Cardiac fibroblast (primary cell): Measurements from ENCODE around the gene P2RX5.

Source experiments
- DNase-seq, 2 donors: peaks; one replicate each; pipeline versions ENCODE4 v3.0.0 to v3.0.0-alpha.2; 2010; ENCODE audit warnings: low read depth in 2 of 2
- H3K4me3 ChIP-seq, 2 donors: replicated peaks in 1 of 2; 1 replicate in 1 of 2; 2 replicates in 1 of 2; pipeline ENCODE4 v1.5.1; 2011; ENCODE audit warnings: low read depth in 2 of 2, low read length in 2 of 2, mild to moderate bottlenecking in 2 of 2, moderate library complexity in 1 of 2
- TF ChIP-seq, protein P1 (sequence below): IDR thresholded peaks from one replicate; pipeline ENCODE4 v1.5.1; 2011; ENCODE audit warnings: low read depth, mild to moderate bottlenecking, low read length, inconsistent platforms

P2RX5 gene

DNA sequence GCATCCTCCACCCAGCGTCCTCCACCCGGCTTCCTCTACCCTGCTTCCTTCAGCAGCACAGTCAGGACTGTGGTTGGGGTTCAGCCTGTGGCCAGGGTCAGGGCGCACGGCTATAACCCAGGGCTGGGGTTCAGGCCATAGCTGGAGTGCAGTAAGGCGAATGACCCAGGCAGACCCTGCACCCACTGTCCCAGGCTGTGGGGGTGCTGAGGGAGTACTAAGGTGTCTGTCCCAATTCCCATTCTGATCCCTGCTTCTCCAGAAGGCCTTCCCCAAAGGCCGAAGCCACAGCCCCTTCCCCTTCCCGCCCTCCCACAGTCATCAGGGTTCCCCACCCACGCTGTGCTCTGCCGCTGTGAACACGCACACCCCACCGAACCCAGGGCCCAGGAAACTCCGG is 14.9 kb downstream of the P2RX5 start:
- DNase-seq = no peak
- H3K4me3 ChIP-seq = no peak overlapping the region
- TF ChIP-seq, protein P1, sequence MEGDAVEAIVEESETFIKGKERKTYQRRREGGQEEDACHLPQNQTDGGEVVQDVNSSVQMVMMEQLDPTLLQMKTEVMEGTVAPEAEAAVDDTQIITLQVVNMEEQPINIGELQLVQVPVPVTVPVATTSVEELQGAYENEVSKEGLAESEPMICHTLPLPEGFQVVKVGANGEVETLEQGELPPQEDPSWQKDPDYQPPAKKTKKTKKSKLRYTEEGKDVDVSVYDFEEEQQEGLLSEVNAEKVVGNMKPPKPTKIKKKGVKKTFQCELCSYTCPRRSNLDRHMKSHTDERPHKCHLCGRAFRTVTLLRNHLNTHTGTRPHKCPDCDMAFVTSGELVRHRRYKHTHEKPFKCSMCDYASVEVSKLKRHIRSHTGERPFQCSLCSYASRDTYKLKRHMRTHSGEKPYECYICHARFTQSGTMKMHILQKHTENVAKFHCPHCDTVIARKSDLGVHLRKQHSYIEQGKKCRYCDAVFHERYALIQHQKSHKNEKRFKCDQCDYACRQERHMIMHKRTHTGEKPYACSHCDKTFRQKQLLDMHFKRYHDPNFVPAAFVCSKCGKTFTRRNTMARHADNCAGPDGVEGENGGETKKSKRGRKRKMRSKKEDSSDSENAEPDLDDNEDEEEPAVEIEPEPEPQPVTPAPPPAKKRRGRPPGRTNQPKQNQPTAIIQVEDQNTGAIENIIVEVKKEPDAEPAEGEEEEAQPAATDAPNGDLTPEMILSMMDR = no peak

DNA sequence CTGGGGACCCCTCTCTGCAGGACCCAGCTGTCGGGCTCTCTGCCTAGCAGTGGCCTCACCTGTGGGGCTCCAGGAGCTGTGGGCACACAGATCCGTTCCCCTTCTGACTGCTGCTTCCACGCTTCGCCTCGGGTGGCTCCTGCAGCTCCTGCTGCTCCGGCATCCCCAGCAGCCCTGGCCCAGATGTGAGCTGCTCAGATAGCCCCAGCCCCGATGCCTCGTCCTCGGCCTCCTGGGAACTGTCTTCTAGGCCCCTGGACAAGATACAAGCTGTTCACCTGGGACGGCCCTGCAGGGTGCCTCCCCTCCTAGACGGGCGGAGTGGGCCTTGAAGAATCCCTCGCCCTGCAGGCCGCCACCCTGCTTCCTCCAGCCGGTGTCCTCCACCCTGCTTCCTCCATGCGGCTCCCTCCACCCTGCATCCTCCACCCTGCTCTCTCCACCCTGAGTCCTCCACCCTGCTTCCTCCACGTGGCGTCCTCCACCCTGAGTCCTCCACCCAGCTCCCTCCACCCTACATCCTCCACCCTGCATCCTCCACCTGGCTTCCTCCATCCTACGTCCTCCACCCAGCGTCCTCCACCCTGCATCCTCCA is 16.3 kb downstream of the P2RX5 start:
- no peak overlapping the region for H3K4me3 ChIP-seq
- no peak for DNase-seq
- TF ChIP-seq, protein P1 = no peak

DNA sequence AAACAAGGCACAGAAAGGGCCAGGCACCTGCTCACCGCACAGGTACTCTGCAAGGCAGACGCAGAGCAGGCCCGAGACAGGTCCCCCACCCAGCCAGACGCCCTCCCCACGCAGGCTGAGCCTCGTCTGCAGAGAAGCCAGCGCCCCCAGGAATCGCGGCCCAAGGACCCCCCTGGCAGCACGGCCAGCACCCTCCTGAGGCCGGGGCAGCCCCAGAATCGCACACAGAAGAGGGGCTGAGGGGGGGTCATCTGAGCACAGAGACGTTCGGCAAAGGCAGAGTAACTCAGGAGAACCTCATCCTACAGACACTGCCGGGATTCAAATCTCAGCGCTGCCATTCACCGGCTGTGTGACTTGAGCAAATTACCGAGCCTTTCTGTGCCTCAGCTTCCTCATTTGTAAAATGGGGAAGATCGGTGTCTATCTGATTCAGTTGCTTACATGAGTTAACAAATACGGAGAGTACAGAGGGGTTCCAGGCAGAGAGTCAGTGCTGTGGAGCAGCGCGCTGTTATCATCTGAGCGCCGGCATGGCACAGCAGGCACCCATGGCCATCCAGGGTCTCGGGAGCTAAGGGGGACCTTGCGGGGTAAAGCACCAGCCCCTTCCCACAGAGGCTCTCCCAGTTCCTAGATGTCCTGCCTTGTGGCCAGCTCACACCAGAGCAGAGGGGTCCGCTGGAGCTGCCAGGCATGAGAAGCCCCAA is 17.0 kb downstream of the P2RX5 start:
- DNase-seq = no peak
- TF ChIP-seq, protein P1 = no peak
- H3K4me3 ChIP-seq = no peak overlapping the region

DNA sequence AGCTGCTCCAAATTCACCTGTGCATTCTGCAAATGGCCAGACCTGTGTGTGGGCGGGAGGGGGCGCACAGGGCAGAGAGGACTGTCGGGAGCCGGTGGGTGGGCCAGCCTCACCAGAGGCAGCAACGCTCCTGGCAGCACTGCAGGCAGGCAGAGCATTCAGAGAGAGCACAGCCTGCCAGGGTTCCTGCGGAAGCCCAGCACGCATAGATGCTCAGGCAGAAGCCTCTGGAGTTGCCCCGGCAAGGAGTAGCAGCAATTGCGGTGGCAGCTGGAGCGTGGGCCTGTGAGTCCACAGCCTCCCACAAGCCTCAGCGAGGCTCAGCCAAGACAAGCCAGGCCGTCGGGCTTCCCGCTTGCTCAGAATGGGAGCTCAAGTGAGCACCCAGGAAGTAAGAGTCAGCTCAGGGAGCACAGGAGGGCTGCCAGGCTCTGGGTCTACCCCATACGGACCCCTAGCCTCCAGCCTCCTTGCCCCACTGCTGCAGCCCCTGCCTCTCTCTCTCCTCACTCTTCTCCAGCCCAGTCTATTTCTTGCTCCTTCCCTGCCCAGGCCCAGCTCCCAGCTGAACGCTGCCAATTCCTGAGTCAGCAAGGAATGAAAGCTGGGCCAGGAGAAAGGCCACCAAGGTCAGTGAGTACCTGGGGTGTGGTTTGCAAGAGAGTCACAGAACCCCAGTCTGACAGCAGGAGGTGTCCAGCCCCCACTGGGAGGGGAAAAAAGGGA is 17.7 kb downstream of the P2RX5 start:
- H3K4me3 ChIP-seq = no peak overlapping the region
- TF ChIP-seq, protein P1 = no peak
- peak in 1 of 2 donors; percentile 25 for DNase-seq

DNA sequence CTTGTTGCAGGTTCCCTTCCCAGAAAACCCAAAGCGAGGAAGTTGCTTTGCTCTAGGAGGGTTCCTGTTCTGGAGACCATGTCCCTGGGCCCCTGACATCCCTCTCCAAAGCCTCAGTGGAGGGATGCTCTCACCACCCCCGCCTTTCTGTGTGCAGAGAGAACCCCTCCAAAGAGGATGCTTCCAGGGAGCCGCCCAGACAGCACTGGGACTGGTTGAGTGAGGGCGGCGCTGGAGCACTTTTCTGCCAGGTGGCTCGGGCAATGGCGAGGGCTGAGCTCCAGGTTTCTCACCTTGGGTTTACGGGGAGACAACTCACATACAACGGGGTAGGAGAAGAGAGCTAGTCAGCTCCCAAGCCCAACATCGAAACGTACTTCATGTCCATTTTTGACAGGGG is 20.1 kb downstream of the P2RX5 start:
- no peak overlapping the region for H3K4me3 ChIP-seq
- TF ChIP-seq, protein P1 = no peak
- DNase-seq = no peak

DNA sequence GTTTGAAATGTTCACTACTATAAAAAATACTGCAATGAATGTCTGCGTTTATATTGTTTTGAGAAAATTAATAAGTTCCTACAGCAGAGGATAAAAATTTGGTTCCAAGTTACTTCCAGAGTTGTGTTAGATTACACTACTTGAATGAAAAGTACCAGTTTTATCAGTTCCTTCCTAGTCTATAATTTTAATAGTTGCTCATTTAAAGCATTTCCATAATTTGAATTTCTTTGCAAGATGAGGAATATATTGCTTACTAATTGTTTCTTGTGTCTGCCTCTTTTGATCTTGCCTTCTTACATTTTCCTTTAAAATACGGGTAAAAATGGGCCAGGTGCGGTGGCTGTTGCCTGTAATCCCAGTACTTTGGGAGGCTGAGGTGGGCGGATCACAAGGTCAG is 23.4 kb downstream of the P2RX5 start:
- no peak for DNase-seq
- H3K4me3 ChIP-seq = no peak overlapping the region
- TF ChIP-seq, protein P1 = no peak
